Rectal smooth muscle tissue (tissue), 1 donor: ENCODE data around the gene GDPGP1.

ENCODE experiments used
- H3K27ac ChIP-seq: one replicate; pipeline ENCODE4 v1.7.0; 2013; ENCODE audit warnings: low read depth, low read length, inconsistent platforms
- H3K27me3 ChIP-seq: one replicate; pipeline ENCODE4 v1.7.0; 2013; ENCODE audit warnings: low read length; ENCODE audit not compliant: control insufficient read depth, insufficient read depth
- H3K36me3 ChIP-seq: one replicate; pipeline ENCODE4 v1.7.0; 2013; ENCODE audit warnings: low read length; ENCODE audit not compliant: control insufficient read depth, insufficient read depth
- H3K4me1 ChIP-seq: one replicate; pipeline ENCODE4 v1.7.0; 2013; ENCODE audit warnings: low read length; ENCODE audit not compliant: control insufficient read depth, insufficient read depth
- H3K4me3 ChIP-seq: one replicate; pipeline ENCODE4 v1.7.0; 2013; ENCODE audit warnings: low read length
- H3K9ac ChIP-seq: one replicate; pipeline ENCODE4 v1.7.0; 2013; ENCODE audit warnings: low read length

The GDPGP1 gene

GRCh38 chr15:90192961-90193786 is 40.8 kb upstream of the GDPGP1 start:
- Histone ChIP-seq H3K36me3 (peaks cover 2% of the 10 kb centered on the region), H3K4me1 (peaks cover 27% of the 10 kb centered on the region), H3K4me3 (peak overlapping the region; percentile 50), H3K27ac (peak overlapping the region; percentile 94), H3K9ac (peak overlapping the region; percentile 45), H3K27me3 (no peaks in the 10 kb centered on the region)

GRCh38 chr15:90194655-90195054 is 39.4 kb upstream of the GDPGP1 start:
- Histone ChIP-seq H3K4me1 (peaks cover 27% of the 10 kb centered on the region), H3K27ac (no peak overlapping the region)

GRCh38 chr15:90200534-90201129 is 33.4 kb upstream of the GDPGP1 start:
- Histone ChIP-seq H3K9ac (no peak overlapping the region), H3K27me3 (no peaks in the 10 kb centered on the region), H3K4me3 (peak overlapping the region; percentile 81), H3K4me1 (peaks cover 6% of the 10 kb centered on the region), H3K36me3 (no peaks in the 10 kb centered on the region), H3K27ac (peak overlapping the region; percentile 90)

More at GRCh38 chr15:90194655-90195054, 39.4 kb upstream of the GDPGP1 start:
- Histone ChIP-seq H3K4me3 (no peak overlapping the region), H3K9ac (no peak overlapping the region), H3K27me3 (no peaks in the 10 kb centered on the region), H3K36me3 (peaks cover 2% of the 10 kb centered on the region)

- H3K27ac ChIP-seq: peak within 1 kb of the TSS; percentile 90
- H3K9ac ChIP-seq: peak within 1 kb of the TSS; percentile 72
- peaks cover 6% of the 10 kb centered on the region for H3K36me3 ChIP-seq
- H3K27me3 ChIP-seq: no peaks in the 10 kb centered on the region
- peak within 1 kb of the TSS; percentile 81 for H3K4me3 ChIP-seq
- H3K4me1 ChIP-seq: peaks cover 6% of the 10 kb centered on the region
These were observed 32.7 kb upstream of the GDPGP1 start, which contains the start of gene SEMA4B for GRCh38 chr15:90201130-90201943. Gene SEMA4B (plus strand): TSS chr15:90201330. CDS start chr15:90201579, 249 bp downstream.

- peaks cover 6% of the 10 kb centered on the region for H3K4me1 ChIP-seq
- peaks cover 9% of the 10 kb centered on the region for H3K36me3 ChIP-seq
- no peaks in the 10 kb centered on the region for H3K27me3 ChIP-seq
- H3K27ac ChIP-seq: peak overlapping the region; percentile 90
- peak overlapping the region; percentile 72 for H3K9ac ChIP-seq
- peak overlapping the region; percentile 81 for H3K4me3 ChIP-seq
These were observed 32.0 kb upstream of the GDPGP1 start for GRCh38 chr15:90201944-90202375.

- no peak overlapping the region for H3K27ac ChIP-seq
- H3K4me1 ChIP-seq: peaks cover 6% of the 10 kb centered on the region
- peaks cover 9% of the 10 kb centered on the region for H3K36me3 ChIP-seq
- no peaks in the 10 kb centered on the region for H3K27me3 ChIP-seq
- H3K4me3 ChIP-seq: peak overlapping the region; percentile 81
- no peak overlapping the region for H3K9ac ChIP-seq
These were observed 31.1 kb upstream of the GDPGP1 start for GRCh38 chr15:90202929-90203328.

GRCh38 chr15:90203473-90203872 is 30.5 kb upstream of the GDPGP1 start:
- Histone ChIP-seq H3K9ac (no peak overlapping the region), H3K27ac (peak overlapping the region; percentile 4), H3K36me3 (peaks cover 9% of the 10 kb centered on the region), H3K4me3 (no peak overlapping the region), H3K27me3 (no peaks in the 10 kb centered on the region), H3K4me1 (peaks cover 6% of the 10 kb centered on the region)

- Histone ChIP-seq H3K4me3 (no peak overlapping the region), H3K9ac (no peak overlapping the region), H3K27me3 (no peaks in the 10 kb centered on the region), H3K36me3 (peaks cover 9% of the 10 kb centered on the region), H3K4me1 (peaks cover 6% of the 10 kb centered on the region), H3K27ac (peak overlapping the region; percentile 4)
These were observed 30.1 kb upstream of the GDPGP1 start for GRCh38 chr15:90203922-90204321.

GRCh38 chr15:90205050-90205848 is 28.8 kb upstream of the GDPGP1 start:
- H3K4me1 ChIP-seq: peaks cover 7% of the 10 kb centered on the region
- no peak overlapping the region for H3K4me3 ChIP-seq
- H3K27me3 ChIP-seq: no peaks in the 10 kb centered on the region
- no peak overlapping the region for H3K27ac ChIP-seq
- peaks cover 15% of the 10 kb centered on the region for H3K36me3 ChIP-seq
- H3K9ac ChIP-seq: no peak overlapping the region

GRCh38 chr15:90205886-90206285 is 28.1 kb upstream of the GDPGP1 start:
- peaks cover 10% of the 10 kb centered on the region for H3K4me1 ChIP-seq
- H3K9ac ChIP-seq: no peak overlapping the region
- no peak overlapping the region for H3K4me3 ChIP-seq
- H3K36me3 ChIP-seq: peaks cover 18% of the 10 kb centered on the region
- H3K27ac ChIP-seq: no peak overlapping the region
- no peaks in the 10 kb centered on the region for H3K27me3 ChIP-seq

GRCh38 chr15:90207252-90207651 is 26.8 kb upstream of the GDPGP1 start:
- Histone ChIP-seq H3K36me3 (peaks cover 18% of the 10 kb centered on the region), H3K27me3 (no peaks in the 10 kb centered on the region), H3K9ac (no peak overlapping the region), H3K4me1 (peaks cover 19% of the 10 kb centered on the region), H3K27ac (no peak overlapping the region), H3K4me3 (no peak overlapping the region)
